BJ (cell line): ENCODE measurements around the gene MSLN. TPM values are rescaled to one million over a fixed set of nuclear protein-coding genes. Genes with fewer than 3 reads are reported as not detected.

Experiments used
- CTCF ChIA-PET: fragments of 350-600 bp; formaldehyde crosslinking; extraction: SDS; loops from one replicate; lab custom pipeline; 2021; ENCODE audit warnings: antibody characterized with exemption, inconsistent platforms; lab: Yijun Ruan, JAX
- POLR2A ChIA-PET: fragments of 300-600 bp; sonication (Branson Sonifier 250); formaldehyde crosslinking; extraction: SDS; loops from one replicate; lab custom pipeline; 2021; ENCODE audit warnings: antibody characterized with exemption; lab: Charles Lee
- DNase-seq: peaks from one replicate; pipeline ENCODE4 v3.0.0-alpha.2; 2011; ENCODE audit warnings: low read depth
- H3K27me3 ChIP-seq: 2 replicates; pipeline ENCODE4 v1.6.0; 2011; ENCODE audit warnings: low read length; ENCODE audit not compliant: control insufficient read depth, insufficient read depth
- H3K36me3 ChIP-seq: 2 replicates; pipeline ENCODE4 v1.5.1; 2011; ENCODE audit warnings: low read length; ENCODE audit not compliant: control insufficient read depth, insufficient read depth
- H3K4me3 ChIP-seq: 2 replicates; pipeline ENCODE4 v1.5.1; 2011; ENCODE audit warnings: low read depth, mild to moderate bottlenecking, control low read depth, low read length
- CTCF ChIP-seq: IDR thresholded peaks from 2 replicates; pipeline ENCODE4 v1.5.1; 2011; ENCODE audit warnings: low read depth, mild to moderate bottlenecking, control low read depth, inconsistent platforms, low read length, moderate library complexity; ENCODE audit not compliant: insufficient read depth
- polyA plus RNA-seq: library from polyadenylated mRNA; depleted of rRNA; stranded (reverse); fragments of >200 nt; gene quantifications from 2 replicates; pipeline ENCODE4 v1.2.3, GENCODE V29; 2011

MSLN gene
- polyA plus RNA-seq, 1 experiment: 0.67 TPM

- peak overlapping the region; percentile 66 for H3K4me3 ChIP-seq
Measured at GRCh38 chr16:807347-808084, 47.0 kb downstream of the MSLN start.

GRCh38 chr16:808085-808386 is 47.5 kb downstream of the MSLN start:
- H3K36me3 ChIP-seq: no peaks in the 10 kb centered on the region
- TF ChIP-seq CTCF: no peak
- ChIA-PET CTCF (interaction anchor here (1.0 kb wide), 1 partner anchor 247 kb away, joined by 3 read pairs; no protein-coding TSS in a partner anchor), POLR2A (no interaction called here)
- H3K4me3 ChIP-seq: peak overlapping the region; percentile 66
- DNase-seq: no peak
- H3K27me3 ChIP-seq: peaks cover 1% of the 10 kb centered on the region; the same call in 1 of the 2 replicates

More at GRCh38 chr16:807347-808084, 47.0 kb downstream of the MSLN start:
- CTCF ChIA-PET: interaction anchor here (0.6 to 1.9 kb wide), 5 partner anchors 22 to 251 kb away, joined by 3 to 7 read pairs (median 3); no protein-coding TSS in a partner anchor
- peaks cover 1% of the 10 kb centered on the region; the same call in 1 of the 2 replicates for H3K27me3 ChIP-seq
- peak; percentile 52 for DNase-seq
- TF ChIP-seq CTCF: no peak
- no peaks in the 10 kb centered on the region for H3K36me3 ChIP-seq
- POLR2A ChIA-PET: interaction anchor here (0.6 kb wide), 1 partner anchor 236 kb away, joined by 3 read pairs; no protein-coding TSS in a partner anchor

GRCh38 chr16:813204-813915 is 52.8 kb downstream of the MSLN start:
- peak overlapping the region; percentile 34 for H3K4me3 ChIP-seq
- ChIA-PET CTCF (interaction anchor here (0.6 to 3.9 kb wide), 6 partner anchors 101 to 530 kb away, joined by 3 to 54 read pairs (median 4); no protein-coding TSS in a partner anchor), POLR2A (interaction anchor here (0.6 kb wide), 1 partner anchor 248 kb away, joined by 4 read pairs; no protein-coding TSS in a partner anchor)
- DNase-seq: no peak
- TF ChIP-seq CTCF: peak; percentile 68
- H3K36me3 ChIP-seq: no peaks in the 10 kb centered on the region
- no peaks in the 10 kb centered on the region for H3K27me3 ChIP-seq

- TF ChIP-seq CTCF: no peak
- no peak for DNase-seq
- H3K27me3 ChIP-seq: no peaks in the 10 kb centered on the region
- H3K4me3 ChIP-seq: peak overlapping the region; percentile 21
- POLR2A ChIA-PET: no interaction called here
- no peaks in the 10 kb centered on the region for H3K36me3 ChIP-seq
- CTCF ChIA-PET: interaction anchor here (1.2 to 3.9 kb wide), 3 partner anchors 102 to 287 kb away, joined by 3 to 54 read pairs (median 10); no protein-coding TSS in a partner anchor
Measured at GRCh38 chr16:813916-814412, 53.4 kb downstream of the MSLN start.

GRCh38 chr16:814974-815373 is 54.4 kb downstream of the MSLN start:
- Histone ChIP-seq H3K4me3 (no peak overlapping the region), H3K27me3 (no peaks in the 10 kb centered on the region), H3K36me3 (no peaks in the 10 kb centered on the region)
- no peak for DNase-seq
- TF ChIP-seq CTCF: no peak
- ChIA-PET POLR2A (no interaction called here), CTCF (interaction anchor here (0.7 to 3.9 kb wide), 5 partner anchors 103 to 286 kb away, joined by 3 to 54 read pairs (median 7); no protein-coding TSS in a partner anchor)
